Measurements from ENCODE around the gene WWP2.

WWP2 gene

GRCh38 chr16:69924777-69925191, 162.7 kb downstream of the WWP2 start:
- DNase-seq (ENCODE audit: low read depth in 2 of 3, low spot score in 1 of 3), result no peak

DNA sequence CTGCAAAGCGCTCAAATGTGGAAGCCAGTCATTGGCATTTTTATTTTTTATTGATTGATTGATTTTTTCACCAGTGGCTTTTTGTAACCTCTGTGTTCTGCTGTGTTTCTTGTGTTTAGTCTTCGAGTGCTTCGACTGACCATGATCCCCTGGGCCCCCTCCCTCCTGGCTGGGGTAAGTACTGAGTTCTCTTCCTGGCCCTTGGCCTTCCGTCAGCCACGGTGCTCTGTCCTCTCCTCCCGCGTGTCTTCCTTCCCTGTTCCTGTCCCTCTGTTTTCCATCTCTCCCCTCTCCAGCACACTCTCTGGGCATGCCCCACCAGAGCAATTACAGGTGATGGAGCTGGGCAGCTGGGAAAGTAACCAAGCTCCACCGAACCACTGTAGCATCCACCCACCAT, 163.2 kb downstream of the WWP2 start:
- DNase-seq (ENCODE audit: low read depth in 2 of 3, low spot score in 1 of 3), result no peak

- no peak for DNase-seq (ENCODE audit: low read depth in 2 of 3, low spot score in 1 of 3)
Observed at GRCh38 chr16:69926241-69926640, 164.1 kb downstream of the WWP2 start.

- DNase-seq (ENCODE audit: low read depth in 2 of 3, low spot score in 1 of 3), result no peak
Observed at GRCh38 chr16:69927056-69927757, 165.1 kb downstream of the WWP2 start.

GRCh38 chr16:69928856-69929400, 166.8 kb downstream of the WWP2 start:
- no peak for DNase-seq (ENCODE audit: low read depth in 2 of 3, low spot score in 1 of 3)

GRCh38 chr16:69929480-69929879, 167.3 kb downstream of the WWP2 start:
- no peak for DNase-seq (ENCODE audit: low read depth in 2 of 3, low spot score in 1 of 3)

- DNase-seq (ENCODE audit: low read depth in 2 of 3, low spot score in 1 of 3), result peak in 2 of 3 donors; percentile 20 to 63
Observed at GRCh38 chr16:69930117-69930776, 168.1 kb downstream of the WWP2 start.

GRCh38 chr16:69931631-69932030, 169.5 kb downstream of the WWP2 start:
- DNase-seq (ENCODE audit: low read depth in 2 of 3, low spot score in 1 of 3), result no peak

- DNase-seq (ENCODE audit: low read depth in 2 of 3, low spot score in 1 of 3), result no peak
Observed at GRCh38 chr16:69932228-69932627, 170.1 kb downstream of the WWP2 start.

DNA sequence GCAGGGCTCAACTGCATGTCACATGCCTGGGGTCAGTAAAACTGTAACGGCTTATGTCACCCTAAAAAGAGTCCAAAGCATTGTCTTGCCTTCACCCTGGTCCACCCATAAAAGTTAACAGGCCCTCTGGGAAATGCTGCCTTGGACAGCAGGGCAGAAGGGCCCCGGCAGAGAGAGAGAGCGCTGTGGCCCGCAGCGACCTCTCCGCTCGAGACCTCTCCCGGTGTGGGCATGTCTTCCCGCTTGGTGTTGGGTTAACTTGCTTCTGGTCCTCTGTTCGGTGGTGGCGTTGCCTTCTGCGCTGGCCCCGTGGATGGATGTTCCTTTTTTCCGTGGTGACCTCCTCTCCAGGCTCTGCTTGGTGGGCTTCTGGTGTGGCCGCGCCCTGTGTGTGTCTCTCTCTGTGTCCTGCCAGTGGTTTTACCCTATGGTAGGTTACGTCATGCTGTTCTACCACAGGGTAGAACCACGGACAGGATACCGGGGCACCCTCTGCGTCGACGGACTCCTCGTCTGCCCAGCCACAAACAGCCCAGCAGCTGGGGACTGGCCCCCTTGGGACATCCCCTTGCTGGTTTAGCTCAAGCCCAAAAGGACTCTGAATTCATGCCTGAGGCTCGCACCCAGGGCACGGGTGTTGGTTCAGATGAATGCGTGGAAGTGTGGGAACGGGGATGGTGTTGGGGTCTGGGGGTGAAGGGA, 170.7 kb downstream of the WWP2 start:
- no peak for DNase-seq (ENCODE audit: low read depth in 2 of 3, low spot score in 1 of 3)

DNA sequence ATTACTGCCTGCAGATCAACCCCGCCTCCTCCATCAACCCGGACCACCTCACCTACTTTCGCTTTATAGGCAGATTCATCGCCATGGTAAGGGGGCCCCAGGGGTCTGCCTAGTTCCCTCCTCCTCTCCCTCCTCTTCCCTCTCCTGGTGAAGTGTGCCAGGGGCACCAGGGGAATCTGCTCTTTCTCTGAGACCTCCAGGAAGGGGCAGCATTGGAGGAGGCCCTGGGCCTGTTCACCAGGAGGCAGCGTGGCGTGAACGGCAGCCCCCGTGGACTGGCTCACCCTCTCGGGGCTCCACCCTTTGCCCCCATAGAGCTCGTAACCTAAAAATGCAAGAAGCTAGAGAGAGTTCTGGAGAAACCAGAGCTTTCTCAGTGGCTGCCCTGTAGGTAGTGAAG, 171.9 kb downstream of the WWP2 start:
- DNase-seq (ENCODE audit: low read depth in 2 of 3, low spot score in 1 of 3), result no peak

- DNase-seq (ENCODE audit: low read depth in 2 of 3, low spot score in 1 of 3), result no peak
Observed at GRCh38 chr16:69934751-69935150, 172.6 kb downstream of the WWP2 start.

- DNase-seq (ENCODE audit: low read depth in 2 of 3, low spot score in 1 of 3), result no peak
Observed at GRCh38 chr16:69935278-69935711, 173.2 kb downstream of the WWP2 start.

- no peak for DNase-seq (ENCODE audit: low read depth in 2 of 3, low spot score in 1 of 3)
Observed at GRCh38 chr16:69935740-69936139, 173.6 kb downstream of the WWP2 start.

- DNase-seq (ENCODE audit: low read depth in 2 of 3, low spot score in 1 of 3), result no peak
Observed at GRCh38 chr16:69936252-69936651, 174.1 kb downstream of the WWP2 start.

- DNase-seq (ENCODE audit: low read depth in 2 of 3, low spot score in 1 of 3), result no peak
Observed at GRCh38 chr16:69936751-69937211, 174.6 kb downstream of the WWP2 start.

- no peak for DNase-seq (ENCODE audit: low read depth in 2 of 3, low spot score in 1 of 3)
Observed at GRCh38 chr16:69937465-69937951, 175.4 kb downstream of the WWP2 start.

DNA sequence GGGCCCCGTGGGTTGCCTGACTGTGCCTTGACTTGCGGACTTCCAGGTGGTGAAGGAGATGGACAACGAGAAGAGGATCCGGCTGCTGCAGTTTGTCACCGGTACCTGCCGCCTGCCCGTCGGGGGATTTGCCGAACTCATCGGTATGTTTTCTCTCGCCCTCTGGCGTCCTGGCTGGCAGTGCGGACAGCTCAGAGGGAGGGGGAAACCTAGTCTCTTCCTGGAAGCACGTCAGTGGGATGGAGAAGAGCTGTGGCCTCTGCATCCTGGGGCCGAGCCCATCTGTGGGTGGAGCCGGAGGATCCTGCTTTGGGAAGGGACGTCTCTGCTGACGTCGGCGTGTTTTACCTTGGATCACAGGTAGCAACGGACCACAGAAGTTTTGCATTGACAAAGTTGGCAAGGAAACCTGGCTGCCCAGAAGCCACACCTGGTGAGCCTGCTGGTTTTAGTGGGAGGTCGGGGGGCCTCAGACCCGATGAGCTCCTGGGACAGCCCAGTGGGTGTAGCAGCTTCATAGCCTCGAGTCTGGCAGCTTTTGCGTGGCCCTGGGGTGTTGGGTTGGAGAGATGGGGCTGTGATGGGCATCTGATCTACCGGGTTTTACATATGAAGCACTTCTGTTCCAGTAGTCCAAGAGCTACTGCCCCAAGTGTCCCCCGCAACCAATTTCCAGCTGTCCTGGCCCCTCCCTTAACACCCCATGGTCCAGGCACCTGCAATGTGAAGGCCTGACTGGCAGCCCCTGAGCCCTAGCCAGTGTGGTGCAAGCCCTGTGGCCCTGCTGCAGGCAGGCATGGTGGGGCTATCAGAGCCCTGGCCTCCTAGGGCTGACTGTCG, 177.1 kb downstream of the WWP2 start:
- no peak for DNase-seq (ENCODE audit: low read depth in 2 of 3, low spot score in 1 of 3)

GRCh38 chr16:69939821-69940585, 177.9 kb downstream of the WWP2 start:
- no peak for DNase-seq (ENCODE audit: low read depth in 2 of 3, low spot score in 1 of 3)

DNA sequence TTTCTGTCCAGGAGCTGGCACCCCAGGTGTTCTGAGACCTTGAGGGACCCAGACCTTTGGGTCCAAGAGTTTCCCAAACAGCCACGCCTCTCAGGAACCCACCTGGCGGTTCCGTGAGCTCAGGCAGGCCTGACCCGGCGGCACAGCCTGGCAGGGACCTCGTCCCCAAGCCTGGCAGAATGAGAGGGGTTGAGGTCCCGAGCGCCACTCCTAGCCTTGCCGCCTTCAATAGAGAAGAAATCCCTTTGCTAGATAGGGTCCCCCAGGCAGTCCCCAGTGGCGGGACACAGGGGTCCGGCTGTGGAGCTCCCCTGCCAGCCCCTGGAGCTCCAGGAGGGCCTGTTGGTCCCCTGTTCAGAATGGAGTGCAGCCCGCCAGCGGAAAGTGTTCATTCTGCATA, 178.5 kb downstream of the WWP2 start:
- no peak for DNase-seq (ENCODE audit: low read depth in 2 of 3, low spot score in 1 of 3)
